HEK293 (cell line): ENCODE measurements around the gene DDX54.
A peak's percentile ranks its signal among the peaks of the same experiment; 100 is the strongest.

Experiments
- BCL11B ChIP-seq: fragments of 450-650 bp; formaldehyde crosslinking; IDR thresholded peaks from 2 replicates; pipeline ENCODE4 v1.5.1; 2016; ENCODE audit warnings: low read depth, missing biosample characterization, missing genetic modification characterization
- GFI1B ChIP-seq: fragments of 450-650 bp; formaldehyde crosslinking; IDR thresholded peaks from 2 replicates; pipeline ENCODE4 v1.5.1; 2016; ENCODE audit warnings: missing biosample characterization, missing genetic modification characterization
- KLF1 ChIP-seq: fragments of 450-650 bp; formaldehyde crosslinking; IDR thresholded peaks from 2 replicates; pipeline ENCODE4 v1.5.1; 2016; ENCODE audit warnings: missing biosample characterization, missing genetic modification characterization
- KLF16 ChIP-seq: fragments of 450-650 bp; formaldehyde crosslinking; IDR thresholded peaks from 2 replicates; pipeline ENCODE4 v1.5.1; 2017; ENCODE audit warnings: missing biosample characterization, missing genetic modification characterization
- KLF9 ChIP-seq: fragments of 450-650 bp; formaldehyde crosslinking; IDR thresholded peaks from 2 replicates; pipeline ENCODE4 v1.5.1; 2016; ENCODE audit warnings: missing biosample characterization, missing genetic modification characterization, low read depth
- REPIN1 ChIP-seq: fragments of 450-650 bp; formaldehyde crosslinking; IDR thresholded peaks from 2 replicates; pipeline ENCODE4 v1.5.1; 2017; ENCODE audit warnings: missing biosample characterization, missing genetic modification characterization, low read depth
- SCRT1 ChIP-seq: fragments of 450-650 bp; formaldehyde crosslinking; IDR thresholded peaks from 2 replicates; pipeline ENCODE4 v1.5.1; 2016; ENCODE audit warnings: missing biosample characterization, missing genetic modification characterization, borderline replicate concordance
- SP2 ChIP-seq: fragments of 450-650 bp; formaldehyde crosslinking; IDR thresholded peaks from 2 replicates; pipeline ENCODE4 v1.5.1; 2016; ENCODE audit warnings: missing biosample characterization, missing genetic modification characterization
- SP3 ChIP-seq: fragments of 450-650 bp; formaldehyde crosslinking; IDR thresholded peaks from 2 replicates; pipeline ENCODE4 v1.5.1; 2016; ENCODE audit warnings: missing biosample characterization, missing genetic modification characterization
- YY2 ChIP-seq: fragments of 450-650 bp; formaldehyde crosslinking; IDR thresholded peaks from 2 replicates; pipeline ENCODE4 v1.5.1; 2016; ENCODE audit warnings: missing biosample characterization, missing genetic modification characterization
- ZNF157 ChIP-seq: fragments of 450-650 bp; formaldehyde crosslinking; IDR thresholded peaks from 2 replicates; pipeline ENCODE4 v1.5.1; 2016; ENCODE audit warnings: missing biosample characterization, missing genetic modification characterization
- ZNF2 ChIP-seq: fragments of 450-650 bp; formaldehyde crosslinking; IDR thresholded peaks from 2 replicates; pipeline ENCODE4 v1.5.1; 2016; ENCODE audit warnings: missing biosample characterization, missing genetic modification characterization
- ZNF214 ChIP-seq: fragments of 450-650 bp; formaldehyde crosslinking; IDR thresholded peaks from 2 replicates; pipeline ENCODE4 v1.5.1; 2017; ENCODE audit warnings: missing biosample characterization, mild to moderate bottlenecking, missing genetic modification characterization, borderline replicate concordance
- ZNF24 ChIP-seq: fragments of 450-650 bp; formaldehyde crosslinking; IDR thresholded peaks from 2 replicates; pipeline ENCODE4 v1.5.1; 2016; ENCODE audit warnings: missing biosample characterization, missing genetic modification characterization
- ZNF248 ChIP-seq: fragments of 450-650 bp; formaldehyde crosslinking; IDR thresholded peaks from 2 replicates; pipeline ENCODE4 v1.5.1; 2017; ENCODE audit warnings: missing biosample characterization, missing genetic modification characterization
- ZNF391 ChIP-seq: fragments of 450-650 bp; formaldehyde crosslinking; IDR thresholded peaks from 2 replicates; pipeline ENCODE4 v1.5.1; 2016; ENCODE audit warnings: low read depth, missing biosample characterization, missing genetic modification characterization, borderline replicate concordance
- ZNF398 ChIP-seq: fragments of 450-650 bp; formaldehyde crosslinking; IDR thresholded peaks from 2 replicates; pipeline ENCODE4 v1.5.1; 2017; ENCODE audit warnings: missing biosample characterization, missing genetic modification characterization
- ZNF423 ChIP-seq: fragments of 450-650 bp; formaldehyde crosslinking; IDR thresholded peaks from 2 replicates; pipeline ENCODE4 v1.5.1; 2016; ENCODE audit warnings: missing biosample characterization, missing genetic modification characterization
- ZNF513 ChIP-seq: fragments of 450-650 bp; IDR thresholded peaks from 2 replicates; pipeline ENCODE4 v1.5.1; 2018; ENCODE audit warnings: missing biosample characterization, missing genetic modification characterization
- ZNF530 ChIP-seq: fragments of 450-650 bp; formaldehyde crosslinking; IDR thresholded peaks from 2 replicates; pipeline ENCODE4 v1.5.1; 2016; ENCODE audit warnings: low read depth, missing biosample characterization, missing genetic modification characterization
- ZNF768 ChIP-seq: fragments of 450-650 bp; formaldehyde crosslinking; IDR thresholded peaks from 2 replicates; pipeline ENCODE4 v1.5.1; 2018; ENCODE audit warnings: missing biosample characterization, mild to moderate bottlenecking, missing genetic modification characterization
- TF ChIP-seq, protein P1 (sequence below): IDR thresholded peaks from 2 replicates; pipeline ENCODE4 v1.6.1; 2011; ENCODE audit warnings: mild to moderate bottlenecking, low read depth, low read length, borderline replicate concordance
- TF ChIP-seq, protein P2 (sequence below): fragments of 450-650 bp; formaldehyde crosslinking; IDR thresholded peaks from 2 replicates; pipeline ENCODE4 v1.5.1; 2016; ENCODE audit warnings: missing biosample characterization, missing genetic modification characterization
- TF ChIP-seq, protein P3 (sequence below): fragments of 450-650 bp; formaldehyde crosslinking; IDR thresholded peaks from 2 replicates; pipeline ENCODE4 v1.5.1; 2016; ENCODE audit warnings: missing biosample characterization, missing genetic modification characterization
- TF ChIP-seq, protein P4 (sequence below): fragments of 450-650 bp; formaldehyde crosslinking; conservative IDR thresholded peaks from 2 replicates; pipeline ENCODE4 v1.5.1; 2016; ENCODE audit warnings: low read depth, missing biosample characterization, missing genetic modification characterization
- TF ChIP-seq, protein P5 (sequence below): fragments of 450-650 bp; formaldehyde crosslinking; IDR thresholded peaks from 2 replicates; pipeline ENCODE4 v1.5.1; 2016; ENCODE audit warnings: missing biosample characterization, missing genetic modification characterization

The DDX54 gene

GRCh38 chr12:113127791-113128199, 57.5 kb downstream of the DDX54 start (continued):
- TF ChIP-seq ZNF391 (no peak), SP3 (tag by site-specific recombination) (peak; percentile 32), KLF1 (tag by site-specific recombination) (0 out of 2 replicates have a peak, but pooled peaks have one; percentile 31), ZNF768 (tag by site-specific recombination) (no peak), ZNF24 (no peak), ZNF214 (tag by site-specific recombination) (no peak), REPIN1 (tag by site-specific recombination) (no peak), ZNF2 (tag by site-specific recombination) (no peak), ZNF513 (tag by site-specific recombination) (no peak), ZNF398 (tag by site-specific recombination) (0 out of 2 replicates have a peak, but pooled peaks have one; percentile 6), ZNF248 (no peak), KLF16 (tag by site-specific recombination) (no peak), GFI1B (tag by site-specific recombination) (no peak), ZNF423 (no peak), YY2 (tag by site-specific recombination) (no peak), SCRT1 (tag by site-specific recombination) (no peak), KLF9 (tag by site-specific recombination) (no peak), ZNF530 (tag by site-specific recombination) (no peak), BCL11B (tag by site-specific recombination) (no peak), SP2 (peak; percentile 17; the same call in 1 of the 2 replicates), ZNF157 (tag by site-specific recombination) (no peak)
- TF ChIP-seq, protein P1, sequence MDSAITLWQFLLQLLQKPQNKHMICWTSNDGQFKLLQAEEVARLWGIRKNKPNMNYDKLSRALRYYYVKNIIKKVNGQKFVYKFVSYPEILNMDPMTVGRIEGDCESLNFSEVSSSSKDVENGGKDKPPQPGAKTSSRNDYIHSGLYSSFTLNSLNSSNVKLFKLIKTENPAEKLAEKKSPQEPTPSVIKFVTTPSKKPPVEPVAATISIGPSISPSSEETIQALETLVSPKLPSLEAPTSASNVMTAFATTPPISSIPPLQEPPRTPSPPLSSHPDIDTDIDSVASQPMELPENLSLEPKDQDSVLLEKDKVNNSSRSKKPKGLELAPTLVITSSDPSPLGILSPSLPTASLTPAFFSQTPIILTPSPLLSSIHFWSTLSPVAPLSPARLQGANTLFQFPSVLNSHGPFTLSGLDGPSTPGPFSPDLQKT: no peak
- TF ChIP-seq, protein P2, sequence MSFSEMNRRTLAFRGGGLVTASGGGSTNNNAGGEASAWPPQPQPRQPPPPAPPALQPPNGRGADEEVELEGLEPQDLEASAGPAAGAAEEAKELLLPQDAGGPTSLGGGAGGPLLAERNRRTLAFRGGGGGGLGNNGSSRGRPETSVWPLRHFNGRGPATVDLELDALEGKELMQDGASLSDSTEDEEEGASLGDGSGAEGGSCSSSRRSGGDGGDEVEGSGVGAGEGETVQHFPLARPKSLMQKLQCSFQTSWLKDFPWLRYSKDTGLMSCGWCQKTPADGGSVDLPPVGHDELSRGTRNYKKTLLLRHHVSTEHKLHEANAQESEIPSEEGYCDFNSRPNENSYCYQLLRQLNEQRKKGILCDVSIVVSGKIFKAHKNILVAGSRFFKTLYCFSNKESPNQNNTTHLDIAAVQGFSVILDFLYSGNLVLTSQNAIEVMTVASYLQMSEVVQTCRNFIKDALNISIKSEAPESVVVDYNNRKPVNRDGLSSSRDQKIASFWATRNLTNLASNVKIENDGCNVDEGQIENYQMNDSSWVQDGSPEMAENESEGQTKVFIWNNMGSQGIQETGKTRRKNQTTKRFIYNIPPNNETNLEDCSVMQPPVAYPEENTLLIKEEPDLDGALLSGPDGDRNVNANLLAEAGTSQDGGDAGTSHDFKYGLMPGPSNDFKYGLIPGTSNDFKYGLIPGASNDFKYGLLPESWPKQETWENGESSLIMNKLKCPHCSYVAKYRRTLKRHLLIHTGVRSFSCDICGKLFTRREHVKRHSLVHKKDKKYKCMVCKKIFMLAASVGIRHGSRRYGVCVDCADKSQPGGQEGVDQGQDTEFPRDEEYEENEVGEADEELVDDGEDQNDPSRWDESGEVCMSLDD (tag by site-specific recombination): no peak
- TF ChIP-seq, protein P3, sequence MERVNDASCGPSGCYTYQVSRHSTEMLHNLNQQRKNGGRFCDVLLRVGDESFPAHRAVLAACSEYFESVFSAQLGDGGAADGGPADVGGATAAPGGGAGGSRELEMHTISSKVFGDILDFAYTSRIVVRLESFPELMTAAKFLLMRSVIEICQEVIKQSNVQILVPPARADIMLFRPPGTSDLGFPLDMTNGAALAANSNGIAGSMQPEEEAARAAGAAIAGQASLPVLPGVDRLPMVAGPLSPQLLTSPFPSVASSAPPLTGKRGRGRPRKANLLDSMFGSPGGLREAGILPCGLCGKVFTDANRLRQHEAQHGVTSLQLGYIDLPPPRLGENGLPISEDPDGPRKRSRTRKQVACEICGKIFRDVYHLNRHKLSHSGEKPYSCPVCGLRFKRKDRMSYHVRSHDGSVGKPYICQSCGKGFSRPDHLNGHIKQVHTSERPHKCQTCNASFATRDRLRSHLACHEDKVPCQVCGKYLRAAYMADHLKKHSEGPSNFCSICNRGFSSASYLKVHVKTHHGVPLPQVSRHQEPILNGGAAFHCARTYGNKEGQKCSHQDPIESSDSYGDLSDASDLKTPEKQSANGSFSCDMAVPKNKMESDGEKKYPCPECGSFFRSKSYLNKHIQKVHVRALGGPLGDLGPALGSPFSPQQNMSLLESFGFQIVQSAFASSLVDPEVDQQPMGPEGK (tag by site-specific recombination): 0 out of 2 replicates have a peak, but pooled peaks have one; percentile 32
- TF ChIP-seq, protein P4, sequence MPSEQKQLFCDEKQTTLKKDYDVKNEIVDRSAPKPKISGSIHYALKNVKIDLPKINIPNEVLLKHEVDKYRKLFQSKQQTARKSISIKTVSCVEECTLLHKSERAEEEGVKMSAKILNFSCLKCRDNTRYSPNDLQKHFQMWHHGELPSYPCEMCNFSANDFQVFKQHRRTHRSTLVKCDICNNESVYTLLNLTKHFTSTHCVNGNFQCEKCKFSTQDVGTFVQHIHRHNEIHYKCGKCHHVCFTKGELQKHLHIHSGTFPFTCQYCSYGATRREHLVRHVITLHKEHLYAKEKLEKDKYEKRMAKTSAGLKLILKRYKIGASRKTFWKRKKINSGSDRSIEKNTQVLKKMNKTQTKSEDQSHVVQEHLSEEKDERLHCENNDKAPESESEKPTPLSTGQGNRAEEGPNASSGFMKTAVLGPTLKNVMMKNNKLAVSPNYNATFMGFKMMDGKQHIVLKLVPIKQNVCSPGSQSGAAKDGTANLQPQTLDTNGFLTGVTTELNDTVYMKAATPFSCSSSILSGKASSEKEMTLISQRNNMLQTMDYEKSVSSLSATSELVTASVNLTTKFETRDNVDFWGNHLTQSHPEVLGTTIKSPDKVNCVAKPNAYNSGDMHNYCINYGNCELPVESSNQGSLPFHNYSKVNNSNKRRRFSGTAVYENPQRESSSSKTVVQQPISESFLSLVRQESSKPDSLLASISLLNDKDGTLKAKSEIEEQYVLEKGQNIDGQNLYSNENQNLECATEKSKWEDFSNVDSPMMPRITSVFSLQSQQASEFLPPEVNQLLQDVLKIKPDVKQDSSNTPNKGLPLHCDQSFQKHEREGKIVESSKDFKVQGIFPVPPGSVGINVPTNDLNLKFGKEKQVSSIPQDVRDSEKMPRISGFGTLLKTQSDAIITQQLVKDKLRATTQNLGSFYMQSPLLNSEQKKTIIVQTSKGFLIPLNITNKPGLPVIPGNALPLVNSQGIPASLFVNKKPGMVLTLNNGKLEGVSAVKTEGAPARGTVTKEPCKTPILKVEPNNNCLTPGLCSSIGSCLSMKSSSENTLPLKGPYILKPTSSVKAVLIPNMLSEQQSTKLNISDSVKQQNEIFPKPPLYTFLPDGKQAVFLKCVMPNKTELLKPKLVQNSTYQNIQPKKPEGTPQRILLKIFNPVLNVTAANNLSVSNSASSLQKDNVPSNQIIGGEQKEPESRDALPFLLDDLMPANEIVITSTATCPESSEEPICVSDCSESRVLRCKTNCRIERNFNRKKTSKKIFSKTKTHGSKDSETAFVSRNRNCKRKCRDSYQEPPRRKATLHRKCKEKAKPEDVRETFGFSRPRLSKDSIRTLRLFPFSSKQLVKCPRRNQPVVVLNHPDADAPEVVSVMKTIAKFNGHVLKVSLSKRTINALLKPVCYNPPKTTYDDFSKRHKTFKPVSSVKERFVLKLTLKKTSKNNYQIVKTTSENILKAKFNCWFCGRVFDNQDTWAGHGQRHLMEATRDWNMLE (tag by site-specific recombination): no peak
- TF ChIP-seq, protein P5, sequence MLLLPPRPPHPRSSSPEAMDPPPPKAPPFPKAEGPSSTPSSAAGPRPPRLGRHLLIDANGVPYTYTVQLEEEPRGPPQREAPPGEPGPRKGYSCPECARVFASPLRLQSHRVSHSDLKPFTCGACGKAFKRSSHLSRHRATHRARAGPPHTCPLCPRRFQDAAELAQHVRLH (tag by site-specific recombination): no peak
